Keratinocyte (primary cell): ENCODE measurements around the gene AMZ1. TPM values are rescaled to one million over a fixed set of nuclear protein-coding genes. Genes with fewer than 3 reads are reported as not detected.

ENCODE experiments used
- DNase-seq: peaks from one replicate; pipeline ENCODE4 v3.0.0-alpha.2; 2011; ENCODE audit warnings: low read depth, missing footprints, low spot score
- FAIRE-seq: peaks from 2 replicates; lab custom pipeline; 2011; peaks lifted over from hg19 to GRCh38; lab: Jason Lieb, UNC
- H2AFZ ChIP-seq: 2 replicates; pipeline ENCODE4 v1.6.0; 2012; ENCODE audit warnings: low read length, control low read depth, inconsistent platforms; ENCODE audit not compliant: control insufficient read depth
- H3K27ac ChIP-seq: 2 replicates; pipeline ENCODE4 v1.5.1; 2011; ENCODE audit warnings: low read length; ENCODE audit not compliant: control insufficient read depth, insufficient read depth
- H3K27me3 ChIP-seq: 3 replicates; pipeline ENCODE4 v1.6.0; 2011; ENCODE audit warnings: low read length; ENCODE audit not compliant: control insufficient read depth, insufficient read depth; ENCODE audit errors: extremely low read depth
- H3K36me3 ChIP-seq, 2 experiments: 2 replicates in 1 of 2; 3 replicates in 1 of 2; pipeline ENCODE4 v1.5.1; 2011; ENCODE audit warnings: low read length in 2 of 2, mild to moderate bottlenecking in 1 of 2; ENCODE audit not compliant: control insufficient read depth in 2 of 2, insufficient read depth in 2 of 2; ENCODE audit errors: extremely low read depth in 1 of 2
- H3K4me1 ChIP-seq: 3 replicates; pipeline ENCODE4 v1.5.1; 2011; ENCODE audit warnings: low read length; ENCODE audit not compliant: control insufficient read depth, insufficient read depth; ENCODE audit errors: extremely low read depth
- H3K4me2 ChIP-seq: 3 replicates; pipeline ENCODE4 v1.6.0; 2011; ENCODE audit warnings: low read depth, low read length; ENCODE audit not compliant: control insufficient read depth, insufficient read depth; ENCODE audit errors: extremely low read depth
- H3K4me3 ChIP-seq, 3 experiments: fragments of 200-600 bp in 1 of 3; sonication (generic) in 1 of 3; 2 replicates in 2 of 3; 3 replicates in 1 of 3; pipeline ENCODE4 v1.5.1; 2011 to 2016; ENCODE audit warnings: low read length in 3 of 3, mild to moderate bottlenecking in 3 of 3, control low read depth in 2 of 3, inconsistent platforms in 1 of 3, low read depth in 1 of 3, mixed read lengths in 1 of 3, mixed run types in 1 of 3, moderate library complexity in 1 of 3; ENCODE audit not compliant: control insufficient read depth in 2 of 3, insufficient read depth in 2 of 3; ENCODE audit errors: extremely low read depth in 1 of 3
- H3K79me2 ChIP-seq: 2 replicates; pipeline ENCODE4 v1.6.0; 2012; ENCODE audit warnings: low read length; ENCODE audit not compliant: control insufficient read depth, insufficient read depth
- H3K9ac ChIP-seq: 3 replicates; pipeline ENCODE4 v1.6.0; 2011; ENCODE audit warnings: low read length; ENCODE audit not compliant: control insufficient read depth, insufficient read depth; ENCODE audit errors: extremely low read depth
- H3K9me1 ChIP-seq: 3 replicates; pipeline ENCODE4 v1.6.0; 2011; ENCODE audit warnings: low read length; ENCODE audit not compliant: control insufficient read depth, insufficient read depth; ENCODE audit errors: extremely low read depth
- H3K9me3 ChIP-seq: 2 replicates; pipeline ENCODE4 v1.5.1; 2012; ENCODE audit warnings: low read depth, low read length; ENCODE audit not compliant: control insufficient read depth
- H4K20me1 ChIP-seq: 3 replicates; pipeline ENCODE4 v1.6.0; 2011; ENCODE audit warnings: low read length; ENCODE audit not compliant: control insufficient read depth, insufficient read depth; ENCODE audit errors: extremely low read depth
- CTCF ChIP-seq, 3 experiments: IDR thresholded peaks in 1 of 3; conservative IDR thresholded peaks in 1 of 3; optimal IDR thresholded peaks in 1 of 3; 2 replicates in 2 of 3; 3 replicates in 1 of 3; pipeline versions ENCODE3 to v1.5.1; 2011; ENCODE audit warnings: low read length in 3 of 3, mild to moderate bottlenecking in 3 of 3, moderate library complexity in 2 of 3, control low read depth in 1 of 3, inconsistent platforms in 1 of 3; ENCODE audit not compliant: insufficient read depth in 2 of 3; ENCODE audit errors: extremely low read depth in 1 of 3
- EZH2 ChIP-seq: IDR thresholded peaks from one replicate; pipeline ENCODE4 v1.6.1; 2012; ENCODE audit warnings: inconsistent platforms, mild to moderate bottlenecking, low read length, moderate library complexity
- dilution Hi-C: fragments of 300-500 bp; cut with MboI; formaldehyde crosslinking; loops from one replicate; pipeline ENCODE4 v1.7.0; 2020; ENCODE audit warnings: low sequenced_read_pairs; ENCODE audit not compliant: extremely low pct_ligation_motif_present
- polyA plus RNA-seq, 5 experiments: library from polyadenylated mRNA; depleted of rRNA in 3 of 5; stranded (reverse) in 3 of 5; stranded (forward) in 1 of 5; unstranded in 1 of 5; fragments of >200 nt; gene quantifications; 1 replicate in 1 of 5; 2 replicates in 3 of 5; 3 replicates in 1 of 5; pipeline versions ENCODE4 v1.2.1 to v1.2.3, GENCODE V29; 2011 to 2012; ENCODE audit warnings: missing spikeins in 2 of 5, low read depth in 1 of 5, low replicate concordance in 1 of 5

The AMZ1 gene
- polyA plus RNA-seq, 1 donor (not counting 4 experiments of a cell fraction or from before 2014, with no cell fraction given): 0.04 TPM

- H3K9me3 ChIP-seq: no peaks in the 10 kb centered on the region
- no peak overlapping the region for H3K9ac ChIP-seq
- H2AFZ ChIP-seq: no peak overlapping the region
- no peak overlapping the region for H3K4me3 ChIP-seq
- H3K79me2 ChIP-seq: peaks cover 21% of the 10 kb centered on the region
- no peak for DNase-seq
- dilution Hi-C loops: no loop called here
- no peak overlapping the region for H3K27ac ChIP-seq
- no peak for TF ChIP-seq EZH2
- no peaks in the 10 kb centered on the region for H3K9me1 ChIP-seq
- H4K20me1 ChIP-seq: no peaks in the 10 kb centered on the region
- peaks cover 1 to 3% of the 10 kb centered on the region in 2 experiments for H3K36me3 ChIP-seq
- H3K4me1 ChIP-seq: peaks cover 34% of the 10 kb centered on the region
- no peak for FAIRE-seq
- no peak overlapping the region for H3K4me2 ChIP-seq
- no peaks in the 10 kb centered on the region for H3K27me3 ChIP-seq
Measured at GRCh38 chr7:2754912-2755311, 66.9 kb downstream of the AMZ1 start.

- Histone ChIP-seq H3K27ac (no peak overlapping the region), H2AFZ (no peak overlapping the region), H3K9ac (no peak overlapping the region), H3K36me3 (peaks cover 1 to 3% of the 10 kb centered on the region in 2 experiments), H3K4me2 (no peak overlapping the region), H3K9me1 (no peaks in the 10 kb centered on the region), H3K79me2 (peaks cover 14% of the 10 kb centered on the region), H3K4me3 (no peak overlapping the region), H3K27me3 (no peaks in the 10 kb centered on the region), H3K9me3 (no peaks in the 10 kb centered on the region), H3K4me1 (peaks cover 40% of the 10 kb centered on the region), H4K20me1 (no peaks in the 10 kb centered on the region)
- no peak for DNase-seq
- no peak for TF ChIP-seq EZH2
- TF ChIP-seq CTCF (optimal IDR thresholded peaks at IDR 0.05 in 1 of 3, IDR thresholded peaks at IDR 0.05 in 1 of 3, conservative IDR thresholded peaks at IDR 0.05 in 1 of 3; ENCODE audit: extremely low read depth in 1 of 3, insufficient read depth in 2 of 3, low read length in 3 of 3): no peak
- dilution Hi-C loops: no loop called here
- no peak for FAIRE-seq
Measured at GRCh38 chr7:2755531-2755930, 67.5 kb downstream of the AMZ1 start.

GRCh38 chr7:2757361-2757903 lies 69.4 kb downstream of the AMZ1 start:
- peaks cover 44% of the 10 kb centered on the region for H3K4me1 ChIP-seq
- FAIRE-seq (peak; percentile 58), DNase-seq (peak; percentile 26)
- H4K20me1 ChIP-seq: no peaks in the 10 kb centered on the region
- dilution Hi-C loops: no loop called here
- H3K36me3 ChIP-seq: peaks cover 3% of the 10 kb centered on the region in 2 experiments
- H3K9ac ChIP-seq: peak overlapping the region; percentile 76
- H3K4me3 ChIP-seq: peak overlapping the region in 2 of 3 experiments; percentile 5 to 29
- no peaks in the 10 kb centered on the region for H3K9me1 ChIP-seq
- peaks cover 10% of the 10 kb centered on the region for H3K79me2 ChIP-seq
- TF ChIP-seq CTCF (optimal IDR thresholded peaks at IDR 0.05 in 1 of 3, IDR thresholded peaks at IDR 0.05 in 1 of 3, conservative IDR thresholded peaks at IDR 0.05 in 1 of 3; ENCODE audit: extremely low read depth in 1 of 3, insufficient read depth in 2 of 3, low read length in 3 of 3): no peak
- no peak for TF ChIP-seq EZH2
- no peak overlapping the region for H2AFZ ChIP-seq
- H3K27me3 ChIP-seq: no peaks in the 10 kb centered on the region
- H3K4me2 ChIP-seq: peak overlapping the region; percentile 94
- no peaks in the 10 kb centered on the region for H3K9me3 ChIP-seq
- peak overlapping the region; percentile 83 for H3K27ac ChIP-seq
